Fibroblast of skin of scalp (primary cell): ENCODE results near the gene ITGB3BP. TPM values are rescaled to one million over a fixed set of nuclear protein-coding genes. Genes with fewer than 3 reads are reported as not detected.
"Not testable (repeated sequence)": the region's sequence is repeated elsewhere in the genome, so short reads cannot be mapped to it uniquely, and the experiment has no call there.

Source experiments
- DNase-seq: peaks from one replicate; pipeline ENCODE4 v3.0.0-alpha.2; 2013
- polyA plus RNA-seq, 2 experiments: library from polyadenylated mRNA; unstranded; fragments of 120-200 nt; gene quantifications; one replicate each; pipeline ENCODE4 v1.2.1, GENCODE V29; 2013; ENCODE audit not compliant: insufficient read length in 2 of 2

Gene ITGB3BP, protein sequence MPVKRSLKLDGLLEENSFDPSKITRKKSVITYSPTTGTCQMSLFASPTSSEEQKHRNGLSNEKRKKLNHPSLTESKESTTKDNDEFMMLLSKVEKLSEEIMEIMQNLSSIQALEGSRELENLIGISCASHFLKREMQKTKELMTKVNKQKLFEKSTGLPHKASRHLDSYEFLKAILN
- 17.0 TPM for polyA plus RNA-seq (2013, experiment 1 of 2; ENCODE audit: insufficient read length)
- polyA plus RNA-seq (2013, experiment 2 of 2; ENCODE audit: insufficient read length) = 18.7 TPM

DNA sequence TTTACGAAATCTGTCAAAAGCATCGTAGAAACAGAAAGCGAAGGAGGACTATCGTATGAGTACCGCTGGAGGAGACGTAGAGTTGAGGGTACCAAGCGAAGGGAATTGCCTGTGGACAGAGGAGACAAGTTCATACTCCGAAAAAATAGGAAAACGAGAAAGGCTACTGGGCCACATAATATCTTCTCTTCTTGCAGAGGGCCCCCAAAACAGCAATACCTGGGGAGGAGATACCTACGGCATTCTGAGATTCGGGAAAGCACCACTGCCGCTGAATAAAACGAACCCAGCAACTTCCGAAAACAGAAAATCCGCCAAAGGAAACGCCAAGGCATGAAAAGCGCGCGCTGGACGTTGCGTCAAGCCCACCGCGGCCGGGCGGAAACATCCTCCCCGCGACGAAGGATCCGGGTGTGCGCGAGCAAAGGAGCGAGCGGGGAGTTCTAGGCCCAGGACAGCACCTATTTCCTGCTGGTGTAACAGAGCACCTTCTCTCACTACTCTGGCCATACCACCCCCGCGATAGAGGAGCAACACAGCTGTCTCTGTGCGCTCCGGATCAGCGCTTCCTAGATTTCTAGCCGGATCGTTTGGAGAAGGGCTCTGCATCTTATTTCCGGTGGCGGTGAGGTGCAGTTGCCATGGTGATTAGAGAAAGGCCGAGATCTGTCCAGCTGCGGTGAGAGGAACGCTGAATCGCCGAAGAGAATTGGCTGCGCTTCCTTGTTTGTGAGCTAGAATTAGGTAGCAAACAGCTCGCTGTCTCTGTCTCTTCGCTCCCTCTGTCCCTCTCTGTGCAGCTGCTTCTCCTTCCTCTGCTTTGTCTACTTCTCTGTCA, at the start of gene ITGB3BP, which contains the start of gene EFCAB7:
TSS of gene ITGB3BP (minus strand) at position 335 of the 838 bp plus-strand sequence. CDS start at position 243, 92 bp downstream.
TSS of gene EFCAB7 (plus strand) at position 635 of the 838 bp plus-strand sequence. CDS start 2,048 bp downstream, outside the sequence.
- DNase-seq = peak; percentile 92

DNA sequence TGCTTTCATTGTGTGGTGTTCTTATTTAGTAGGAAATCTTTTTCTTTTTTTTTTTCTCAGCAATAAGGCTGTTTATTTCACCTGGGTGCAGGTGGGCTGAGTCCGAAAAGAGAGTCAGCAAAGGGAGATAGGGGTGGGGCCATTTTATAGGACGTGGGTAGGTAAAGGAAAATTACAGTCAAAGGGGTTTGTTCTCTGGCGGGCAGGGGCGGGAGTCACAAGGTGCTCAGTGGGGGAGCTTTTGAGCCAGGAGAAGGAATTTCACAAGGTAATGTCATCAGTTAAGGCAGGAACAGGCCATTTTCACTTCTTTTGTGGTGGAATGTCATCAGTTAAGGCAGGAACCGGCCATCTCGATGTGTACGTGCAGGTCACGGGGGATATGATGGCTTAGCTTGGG, 49.7 kb upstream of the ITGB3BP start:
- not testable (repeated sequence) for DNase-seq

DNA sequence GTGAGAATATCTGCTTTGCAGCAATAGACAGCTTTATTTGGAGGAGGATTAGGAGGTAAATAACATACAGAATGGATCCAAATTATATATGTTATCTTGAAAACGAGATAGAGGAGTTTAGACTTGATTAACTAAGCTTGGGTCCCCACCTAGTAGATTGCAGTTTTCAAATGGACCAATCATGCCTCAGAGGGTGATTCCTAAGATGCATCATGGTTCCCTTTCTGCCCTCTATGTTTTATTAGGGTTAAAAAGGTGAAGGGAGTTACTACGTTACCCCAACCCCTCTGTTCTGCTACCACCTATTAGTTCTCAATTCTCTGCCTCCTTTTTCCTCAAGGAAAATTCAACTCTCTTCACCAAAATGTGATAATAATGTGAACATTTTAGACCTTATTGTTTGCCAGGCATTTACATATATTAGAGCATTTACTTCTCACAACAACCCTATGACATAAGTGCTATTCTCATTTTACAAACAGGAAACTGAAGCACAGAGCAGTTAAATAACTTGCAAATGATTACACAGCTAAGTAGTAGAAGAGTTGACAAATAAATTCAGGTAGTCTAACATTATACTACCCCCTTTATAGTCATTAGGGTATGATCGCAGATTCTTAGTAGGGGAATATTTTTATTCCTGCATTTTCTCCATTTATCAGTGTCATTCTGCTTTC, 46.8 kb upstream of the ITGB3BP start:
- DNase-seq = no peak

DNA sequence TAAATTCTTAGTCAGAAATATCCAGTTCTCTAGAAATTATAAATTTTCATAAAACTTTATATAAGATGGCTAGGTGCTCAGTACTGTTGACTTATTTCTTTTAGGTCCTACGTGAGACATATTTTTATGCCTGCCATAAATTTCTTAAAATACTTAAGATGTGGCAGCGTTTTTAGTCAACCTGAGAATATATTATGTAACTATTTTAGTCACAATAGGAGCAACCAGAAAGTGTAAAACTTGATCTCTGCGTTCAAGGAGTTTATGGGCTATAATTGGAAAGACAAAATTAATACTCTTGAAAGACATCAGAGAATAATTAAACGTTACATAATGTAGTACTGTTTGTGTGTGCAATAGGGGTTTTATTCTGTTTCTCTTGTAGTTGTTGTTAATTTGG, 46.0 kb upstream of the ITGB3BP start:
- DNase-seq = no peak

DNA sequence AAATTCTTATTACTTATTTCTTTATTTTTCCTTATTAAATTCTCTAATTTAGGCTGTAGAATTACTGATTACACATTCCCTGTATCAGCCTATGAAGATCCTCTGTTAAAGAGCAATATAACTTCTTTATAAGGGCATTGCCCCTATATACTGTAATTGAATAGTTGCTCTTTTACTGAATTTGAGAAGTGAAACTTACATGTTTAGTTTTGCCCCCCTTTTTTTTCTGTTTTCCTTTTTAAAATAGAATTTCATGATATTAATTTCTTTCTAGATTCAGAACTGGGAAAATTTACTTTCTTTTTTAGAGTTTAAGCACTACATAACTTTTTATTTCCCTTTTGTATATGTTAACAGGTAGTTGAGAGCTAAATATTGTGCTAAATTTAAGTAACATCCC, 40.7 kb upstream of the ITGB3BP start:
- no peak for DNase-seq

DNA sequence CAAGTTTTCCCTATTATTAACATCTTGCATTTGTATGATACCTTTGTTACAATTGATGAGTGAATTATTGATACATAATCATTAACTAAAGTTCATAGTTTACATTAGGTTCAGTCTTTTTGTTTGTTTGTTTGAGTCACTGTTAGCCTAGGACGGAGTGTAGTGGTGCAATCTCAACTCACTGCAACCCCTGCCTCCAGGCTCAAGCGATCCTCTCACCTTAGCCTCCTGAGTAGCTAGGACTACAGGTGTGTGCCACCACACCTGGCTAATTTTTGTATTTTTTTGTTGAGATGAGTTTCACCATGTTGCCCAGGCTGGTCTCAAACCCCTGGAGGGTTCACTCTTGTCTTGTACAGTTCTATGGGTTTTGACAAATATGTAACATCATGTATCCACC, 36.3 kb upstream of the ITGB3BP start:
- DNase-seq = no peak

DNA sequence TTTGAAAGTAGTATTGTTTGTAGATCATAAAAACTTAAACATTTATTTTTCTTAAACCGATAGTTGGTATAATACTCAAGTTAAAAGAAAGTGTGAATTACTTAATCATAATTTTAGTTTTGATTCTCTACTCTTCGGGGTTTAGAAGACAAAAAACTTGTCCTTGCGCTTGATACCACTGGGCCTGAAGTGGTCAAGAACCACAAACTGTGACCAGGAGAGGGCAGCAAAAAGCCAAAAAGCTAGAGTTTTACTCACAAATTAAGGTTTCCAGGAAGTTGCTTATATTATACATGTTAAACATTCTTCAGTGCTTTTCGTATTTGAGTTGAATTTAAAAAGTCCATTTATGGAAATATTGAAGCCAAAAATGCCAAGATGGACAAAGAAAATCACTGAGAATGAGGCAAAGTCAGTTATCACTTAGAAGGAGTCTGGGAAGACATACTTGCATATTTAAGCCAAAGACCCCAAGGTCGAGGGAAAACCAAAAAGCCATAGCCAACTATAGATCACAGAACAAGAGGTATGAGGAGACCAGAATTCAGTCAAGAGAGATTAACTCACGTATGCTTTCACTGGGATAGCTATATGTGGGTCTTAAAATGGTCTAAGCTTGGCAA, 34.5 kb upstream of the ITGB3BP start:
- DNase-seq = peak; percentile 54

DNA sequence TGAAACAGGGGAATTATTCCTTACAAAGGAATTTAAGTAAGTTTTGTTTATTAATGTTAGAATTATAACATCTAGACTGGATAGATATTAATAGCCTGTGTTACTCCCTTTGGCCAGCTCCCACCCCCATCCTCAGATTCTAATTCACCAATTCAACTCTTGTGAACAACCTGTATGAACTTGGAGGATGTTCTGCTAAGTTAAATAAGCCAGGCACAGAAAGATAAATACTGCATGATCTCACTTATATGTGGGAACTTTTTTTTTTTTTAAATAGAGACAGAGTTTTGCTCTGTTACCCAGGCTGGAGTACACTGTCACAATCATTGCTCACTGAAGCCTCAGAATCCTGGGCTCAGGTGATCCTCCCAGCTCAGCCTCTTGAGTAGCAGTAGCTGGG, 32.5 kb upstream of the ITGB3BP start:
- DNase-seq = no peak

DNA sequence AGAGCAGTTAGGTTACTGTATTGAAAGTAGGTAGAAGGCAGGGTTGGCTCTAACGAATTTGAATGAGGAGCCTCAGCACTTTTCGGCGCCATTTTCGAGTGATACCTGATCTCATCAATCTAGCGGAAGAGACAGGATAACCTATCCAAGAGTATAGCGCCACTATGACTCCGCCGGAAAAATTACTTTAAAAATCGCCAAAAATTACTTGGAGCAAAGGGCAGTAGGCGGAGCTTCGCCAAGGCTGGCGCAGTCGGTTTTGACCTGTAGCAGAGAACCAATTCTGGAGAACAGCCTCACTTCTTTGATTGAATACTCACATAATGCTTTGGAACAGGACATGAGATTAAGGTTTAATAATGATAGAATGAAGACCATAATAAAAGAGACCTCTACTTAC, 25.9 kb upstream of the ITGB3BP start:
- no peak for DNase-seq

DNA sequence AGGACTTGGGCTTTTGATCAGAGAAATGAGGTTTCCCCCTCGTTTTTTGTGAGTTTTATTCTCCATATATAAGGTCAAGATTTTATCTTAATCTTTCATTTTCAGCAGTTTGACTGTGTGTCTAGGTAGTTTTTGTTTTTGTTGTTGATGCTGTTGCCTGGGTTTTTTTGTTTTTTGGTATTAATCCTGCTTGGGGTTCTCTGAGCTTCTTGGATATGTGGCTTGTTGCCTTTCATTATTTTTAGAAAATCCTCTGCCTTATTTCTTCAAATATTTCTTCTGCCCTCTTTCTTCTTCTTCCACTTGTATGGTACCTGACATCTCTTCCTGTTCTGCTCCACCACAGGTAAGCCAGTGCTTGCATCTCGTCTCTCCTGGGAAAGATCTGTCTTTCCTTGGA, 25.3 kb upstream of the ITGB3BP start:
- no peak for DNase-seq

DNA sequence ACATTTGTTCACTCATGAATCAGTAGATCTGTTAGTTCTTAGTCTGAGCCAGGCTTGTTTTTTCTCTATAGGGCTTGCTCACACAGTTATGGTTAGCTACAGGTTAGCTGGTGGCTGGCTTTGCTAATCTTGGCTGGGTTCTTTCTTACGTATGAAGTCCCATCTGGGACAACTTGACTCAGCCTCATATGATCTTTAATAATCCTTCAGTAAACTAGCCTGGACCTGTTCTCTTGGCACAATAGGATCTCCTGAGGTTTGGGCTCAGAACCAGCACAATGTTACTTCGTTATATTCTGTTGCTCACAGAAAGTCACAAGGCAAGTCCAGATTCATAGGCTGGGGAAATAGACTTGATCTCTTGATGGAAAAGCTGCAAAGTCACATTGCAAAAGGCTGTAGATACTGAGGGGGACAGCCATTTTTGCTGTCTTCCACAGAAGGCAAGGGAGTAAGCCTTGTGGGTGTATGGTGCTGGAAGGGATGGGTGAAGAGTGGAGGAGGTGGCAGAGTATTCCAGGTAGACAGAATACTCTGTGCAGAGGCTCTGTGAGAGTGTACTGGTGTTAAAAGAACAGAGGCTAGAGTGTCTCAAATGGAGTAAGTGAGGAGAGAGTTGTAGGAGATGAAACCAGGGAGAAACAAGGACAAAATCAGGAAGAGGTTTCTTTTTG, 24.7 kb upstream of the ITGB3BP start:
- no peak for DNase-seq

DNA sequence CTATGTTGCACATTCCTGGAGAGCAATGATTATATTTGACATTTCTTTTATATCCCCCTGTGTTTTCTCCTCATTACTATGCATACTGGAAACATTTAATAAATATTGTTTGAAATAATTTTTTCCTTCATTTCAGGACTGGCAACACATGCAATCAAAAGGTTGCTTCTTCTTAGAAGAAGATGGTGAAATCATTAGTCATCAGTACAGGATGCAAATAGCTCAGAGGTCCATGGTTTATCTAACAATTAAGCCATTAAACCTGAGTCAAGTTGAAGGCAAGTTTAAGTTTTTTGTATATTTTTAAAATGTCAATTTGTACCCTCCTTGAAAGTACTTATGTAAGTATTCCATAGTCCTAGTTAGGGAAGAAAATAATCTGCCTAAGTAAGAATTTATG, 22.8 kb upstream of the ITGB3BP start:
- DNase-seq = peak; percentile 1

DNA sequence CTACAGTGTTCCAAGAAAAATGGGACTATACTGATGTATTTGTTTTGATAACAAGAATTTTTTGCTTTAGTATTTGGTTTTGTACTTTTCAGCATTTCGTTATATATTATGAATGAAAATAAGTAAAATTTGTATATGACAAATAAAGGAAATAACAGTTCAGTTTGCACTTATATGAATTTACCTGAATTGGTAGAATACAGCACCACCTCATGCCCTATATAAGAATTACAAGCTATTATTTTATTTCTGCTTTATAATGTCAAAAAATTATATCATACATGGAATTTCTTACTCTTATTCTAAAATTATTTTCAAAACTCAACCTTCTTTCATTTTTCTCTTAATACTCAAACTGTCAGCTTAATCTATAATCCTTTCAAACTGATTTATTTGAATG, 14.9 kb upstream of the ITGB3BP start:
- DNase-seq = peak; percentile 1

DNA sequence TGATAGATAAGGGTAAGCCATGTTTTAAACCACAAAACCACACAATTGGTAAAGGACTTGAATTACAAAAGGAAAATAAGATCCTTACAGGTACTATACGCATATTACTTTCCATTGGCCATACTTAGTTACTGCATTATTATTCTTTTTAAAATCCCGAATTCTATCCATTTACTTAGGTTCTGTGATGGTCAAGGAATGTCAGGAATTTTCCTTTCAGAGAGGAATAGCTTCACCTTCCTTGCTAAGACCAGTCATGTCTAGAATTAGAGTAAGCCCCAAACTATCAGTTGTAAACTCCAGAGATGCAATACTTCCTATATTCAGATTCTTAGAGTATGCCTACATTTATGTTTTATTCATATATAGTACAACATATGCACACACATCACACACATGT, 14.0 kb upstream of the ITGB3BP start:
- DNase-seq = no peak

DNA sequence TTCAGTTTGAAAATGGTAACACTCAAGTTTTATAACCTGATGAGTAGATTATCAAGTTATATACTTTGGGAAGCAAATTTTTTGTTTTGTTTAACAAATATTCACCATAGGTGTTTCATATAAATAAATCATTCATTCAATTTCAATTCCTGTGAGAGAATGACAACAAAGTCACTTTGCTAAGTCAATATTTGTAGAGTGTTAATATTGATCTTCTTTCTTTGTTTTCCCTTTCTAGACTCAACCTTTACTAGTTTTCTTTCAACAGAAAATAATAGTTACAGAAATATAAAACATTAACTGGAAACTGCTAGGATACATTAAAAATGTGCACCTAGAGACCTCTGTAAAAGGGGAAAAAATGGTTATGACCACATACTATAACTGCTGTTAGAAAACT, 11.4 kb upstream of the ITGB3BP start:
- DNase-seq = no peak

DNA sequence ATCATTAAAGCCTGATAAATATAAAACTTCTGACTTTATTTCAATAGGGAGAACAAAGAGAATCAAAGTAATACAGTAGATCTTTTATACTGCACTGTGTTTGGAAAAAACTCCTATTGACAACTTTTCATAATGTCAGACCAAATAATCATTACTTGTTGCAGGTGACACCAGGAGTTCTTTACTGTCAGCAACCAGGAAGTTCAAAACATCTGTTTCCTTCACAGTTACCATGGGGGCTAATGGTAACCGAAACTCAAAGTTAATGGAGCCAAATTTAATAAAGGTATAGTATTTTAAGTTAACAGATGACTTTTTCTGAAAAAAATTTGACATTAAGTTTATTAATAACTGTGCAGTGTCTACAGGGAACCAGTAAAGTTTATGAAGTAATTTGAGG, 10.9 kb upstream of the ITGB3BP start:
- DNase-seq = no peak

DNA sequence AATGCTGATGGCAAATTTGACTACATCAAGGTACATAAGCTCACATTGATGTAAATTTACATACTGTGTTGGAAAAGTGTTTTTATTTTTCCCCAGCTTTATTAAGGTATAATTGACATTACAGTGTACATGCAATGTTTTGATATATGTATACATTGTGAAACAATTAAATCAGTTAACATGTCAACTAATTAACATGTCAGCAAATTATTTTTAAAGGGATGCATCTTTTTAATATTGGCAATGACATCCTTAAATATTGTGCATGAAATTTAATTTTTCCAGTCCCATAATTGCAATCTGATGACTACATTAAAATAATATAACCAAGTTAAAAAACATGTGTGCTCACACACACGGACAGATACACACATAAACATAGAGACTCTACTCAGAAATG, 9.7 kb upstream of the ITGB3BP start:
- no peak for DNase-seq

DNA sequence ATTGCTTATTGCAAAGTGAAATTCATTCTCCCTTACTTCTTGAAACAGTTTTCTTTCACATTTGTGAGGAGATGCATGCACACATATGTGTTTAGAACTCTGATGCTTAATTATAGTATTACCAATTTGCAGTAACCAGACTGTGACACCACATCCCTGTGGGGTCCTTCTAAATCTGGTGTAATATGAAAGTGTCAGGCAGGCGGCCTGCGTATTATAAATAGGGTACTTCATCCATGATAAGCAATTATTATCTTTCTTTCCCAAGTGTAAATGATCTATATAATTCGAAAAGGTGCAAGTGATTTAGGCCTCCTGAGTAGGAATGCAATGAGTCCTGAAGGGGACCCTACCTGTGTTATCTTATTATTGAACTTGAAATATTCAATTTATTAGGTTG, 1.2 kb upstream of the ITGB3BP start:
- no peak for DNase-seq

DNA sequence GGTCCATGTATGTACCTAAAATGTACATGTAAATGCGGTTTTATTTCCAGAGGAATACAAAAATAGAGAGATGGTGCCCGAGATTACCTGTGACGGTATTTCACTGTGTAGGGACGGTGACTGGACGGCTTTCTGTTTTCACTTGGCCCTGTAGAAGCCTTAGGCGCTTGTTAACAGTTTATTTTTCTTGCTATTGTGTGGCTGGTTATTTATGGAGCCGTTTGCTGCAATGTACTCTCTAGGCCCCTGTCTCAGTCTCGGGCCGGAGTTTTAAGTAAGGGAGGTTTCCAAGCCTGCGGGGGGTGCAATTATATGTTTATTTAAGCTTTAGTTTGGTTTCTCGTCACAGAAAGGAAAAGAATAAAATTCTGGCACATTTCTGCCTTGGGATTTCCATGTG, 713 bp upstream of the ITGB3BP start:
- DNase-seq = peak; percentile 6

DNA sequence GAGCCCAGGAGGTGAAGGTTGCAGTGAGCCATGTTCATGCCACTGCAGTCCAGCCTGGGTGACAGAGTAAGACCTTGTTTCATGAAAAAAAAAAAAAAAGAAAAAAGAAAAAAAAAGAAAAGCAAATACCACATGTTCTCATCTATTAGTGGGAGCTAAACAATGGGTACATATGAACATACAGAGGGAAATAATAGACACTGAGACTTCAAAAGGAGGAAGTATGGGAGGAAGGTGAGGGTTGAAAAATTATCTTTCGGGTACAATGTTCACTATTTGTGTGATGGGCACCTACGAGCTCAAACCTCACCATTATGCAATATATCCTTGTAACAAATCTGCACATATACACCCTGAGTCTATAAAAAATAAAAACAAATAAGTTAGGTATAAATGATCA, 6.4 kb downstream of the ITGB3BP start:
- DNase-seq = no peak

DNA sequence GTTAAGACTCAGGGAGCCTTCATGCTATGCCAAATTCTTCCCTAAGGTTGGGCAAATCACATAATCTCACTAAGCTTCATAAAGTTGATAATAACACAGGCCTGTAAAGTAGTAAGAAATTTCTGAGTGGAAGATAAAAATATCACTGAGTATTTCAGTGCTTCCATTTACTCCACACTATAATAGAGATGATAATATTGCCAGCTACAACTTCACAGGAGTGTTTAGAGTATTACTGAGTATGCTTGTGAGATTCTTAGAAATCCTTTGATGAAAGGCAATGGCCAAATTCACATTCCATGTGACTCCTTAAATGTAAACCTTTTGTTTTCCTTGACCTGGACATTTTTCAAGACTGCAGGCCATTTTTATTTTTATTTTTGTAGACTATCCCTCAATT, 10.4 kb downstream of the ITGB3BP start:
- DNase-seq = no peak

DNA sequence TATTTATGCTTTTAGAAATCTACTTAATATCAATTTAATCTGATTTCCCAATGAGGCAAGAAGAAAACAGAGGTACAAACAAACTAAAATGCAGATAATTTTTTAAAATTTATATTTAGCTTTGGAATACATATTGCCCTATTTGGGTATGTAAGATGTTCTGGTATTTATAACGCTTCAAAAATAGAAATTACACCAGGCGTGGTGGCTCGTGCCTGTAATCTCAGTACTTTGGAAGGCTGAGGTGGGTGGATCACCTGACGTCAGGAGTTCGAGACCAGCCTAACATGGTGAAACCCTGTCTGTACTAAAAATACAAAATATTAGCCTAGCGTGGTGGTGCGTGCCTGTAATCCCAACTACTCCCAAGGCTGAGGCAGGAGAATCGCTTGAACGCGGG, 13.3 kb downstream of the ITGB3BP start:
- DNase-seq = no peak
